Lung microvascular endothelial cell (primary cell): Measurements from ENCODE around the gene NPIPA1. TPM values are rescaled to one million over a fixed set of nuclear protein-coding genes. Genes with fewer than 3 reads are reported as not detected.
A peak's percentile ranks its signal among the peaks of the same experiment; 100 is the strongest.
"Not testable (repeated sequence)": the region's sequence is repeated elsewhere in the genome, so short reads cannot be mapped to it uniquely, and the experiment has no call there.

ENCODE experiments used
- DNase-seq, 2 donors: peaks; one replicate each; pipeline versions ENCODE4 v3.0.0 to v3.0.0-alpha.2; 2010; ENCODE audit warnings: low read depth in 2 of 2
- total RNA-seq: library from RNA; depleted of rRNA; stranded (reverse); fragments of >200 nt; gene quantifications from 2 replicates; pipeline ENCODE4 v1.2.1, GENCODE V29; 2014

Gene NPIPA1
- total RNA-seq, 1 donor from 2014 or later, result 29.4 TPM

- not testable (repeated sequence) for DNase-seq
Observed at GRCh38 chr16:14976971-14977736, 39.9 kb downstream of the NPIPA1 start.

GRCh38 chr16:14978281-14978680 lies 41.0 kb downstream of the NPIPA1 start:
- not testable (repeated sequence) for DNase-seq

GRCh38 chr16:14978908-14979307 lies 41.7 kb downstream of the NPIPA1 start:
- not testable (repeated sequence) for DNase-seq

GRCh38 chr16:14981234-14981633 lies 44.0 kb downstream of the NPIPA1 start:
- not testable (repeated sequence) for DNase-seq

- DNase-seq, result not testable (repeated sequence)
Observed at GRCh38 chr16:14982521-14982920, 45.3 kb downstream of the NPIPA1 start.

GRCh38 chr16:14988092-14988491 lies 50.8 kb downstream of the NPIPA1 start:
- not testable (repeated sequence) for DNase-seq

GRCh38 chr16:14988661-14989191 lies 51.5 kb downstream of the NPIPA1 start:
- not testable (repeated sequence) for DNase-seq

GRCh38 chr16:14989291-14990281 lies 52.3 kb downstream of the NPIPA1 start:
- not testable (repeated sequence) for DNase-seq

- DNase-seq, result not testable (repeated sequence)
Observed at GRCh38 chr16:14993277-14994151, 56.3 kb downstream of the NPIPA1 start.

- peak in 1 of 2 donors; percentile 21 for DNase-seq
Observed at GRCh38 chr16:14996702-14997101, 59.5 kb downstream of the NPIPA1 start.

- not testable (repeated sequence) for DNase-seq
Observed at GRCh38 chr16:14998300-14998699, 61.1 kb downstream of the NPIPA1 start.

GRCh38 chr16:14999845-15000244 lies 62.6 kb downstream of the NPIPA1 start:
- not testable (repeated sequence) for DNase-seq

Other genes with a start within 250 kb of the NPIPA1 start
- not detected in 2 replicates for gene PLA2G10, start 243.1 kb upstream of the NPIPA1 start, total RNA-seq
- gene NPIPA3, start 234.0 kb upstream of the NPIPA1 start, total RNA-seq, result 0.22 and 0.40 TPM in 2 replicates
- gene NPIPA2, start 194.9 kb upstream of the NPIPA1 start, total RNA-seq, result 0.22 and 0.40 TPM in 2 replicates
- 76.1 and 106 TPM in 2 replicates for gene NOMO1, start 103.7 kb upstream of the NPIPA1 start, total RNA-seq
- gene PDXDC1, start 37.6 kb downstream of the NPIPA1 start, total RNA-seq, result 68.0 and 119 TPM in 2 replicates
- 146 and 282 TPM in 2 replicates for gene NTAN1, start 118.6 kb downstream of the NPIPA1 start, total RNA-seq
- gene RRN3, start 156.8 kb downstream of the NPIPA1 start, total RNA-seq, result 20.9 and 33.1 TPM in 2 replicates